CD4-positive, alpha-beta T cell (primary cell): ENCODE results near the gene NVL. TPM values are rescaled to one million over a fixed set of nuclear protein-coding genes. Genes with fewer than 3 reads are reported as not detected.
"Not testable (repeated sequence)": the region's sequence is repeated elsewhere in the genome, so short reads cannot be mapped to it uniquely, and the experiment has no call there.

Experiments used
- ATAC-seq: fragments of 200-7000 bp; cut with Tn5 transposase; one replicate; pipeline ENCODE4 v1.10.0; 2022; ENCODE audit warnings: mild to moderate bottlenecking; ENCODE audit not compliant: poor library complexity
- CTCF ChIA-PET: fragments of 350-600 bp; sonication (Branson Sonifier 250); formaldehyde crosslinking; loops from one replicate; lab custom pipeline; 2021; ENCODE audit warnings: antibody characterized with exemption, inconsistent platforms; lab: Charles Lee
- POLR2A ChIA-PET: fragments of 350-600 bp; sonication (Branson Sonifier 250); formaldehyde crosslinking; loops from one replicate; lab custom pipeline; 2021; ENCODE audit warnings: antibody characterized with exemption, inconsistent platforms; lab: Charles Lee
- DNase-seq, 14 experiments: peaks; one replicate each; pipeline ENCODE4 v3.0.0-alpha.2; 2013 to 2020; ENCODE audit warnings: mixed read lengths in 2 of 14
- H3K27ac ChIP-seq, 2 donors: one replicate each; pipeline versions ENCODE4 v1.5.1 to v1.7.0; 2013; ENCODE audit warnings: low read length in 2 of 2, low read depth in 1 of 2, mild to moderate bottlenecking in 1 of 2
- H3K27me3 ChIP-seq, 2 experiments: 1 replicate in 1 of 2; 2 replicates in 1 of 2; pipeline versions ENCODE4 v1.6.1 to v1.7.0; 2013; ENCODE audit warnings: low read length in 2 of 2, control low read depth in 1 of 2, mild to moderate bottlenecking in 1 of 2, moderate library complexity in 1 of 2; ENCODE audit not compliant: insufficient read depth in 2 of 2, control insufficient read depth in 1 of 2
- H3K36me3 ChIP-seq: one replicate; pipeline ENCODE4 v1.6.1; 2013; ENCODE audit warnings: low read length, control low read depth; ENCODE audit not compliant: insufficient read depth
- H3K4me1 ChIP-seq: one replicate; pipeline ENCODE4 v1.6.1; 2013; ENCODE audit warnings: low read length, control low read depth; ENCODE audit not compliant: insufficient read depth
- H3K4me3 ChIP-seq: one replicate; pipeline ENCODE4 v1.5.1; 2013; ENCODE audit warnings: mild to moderate bottlenecking, low read length, moderate library complexity
- H3K9me3 ChIP-seq, 2 experiments: 1 replicate in 1 of 2; 2 replicates in 1 of 2; pipeline versions ENCODE4 v1.6.1 to v1.7.0; 2013; ENCODE audit warnings: low read length in 2 of 2, mild to moderate bottlenecking in 2 of 2, control low read depth in 1 of 2, moderate library complexity in 1 of 2; ENCODE audit not compliant: control insufficient read depth in 1 of 2, insufficient read depth in 1 of 2
- H3K27ac Mint-ChIP-seq: one replicate; pipeline ENCODE4 v1.8.0; 2020; ENCODE audit warnings: mixed read lengths
- H3K27me3 Mint-ChIP-seq: one replicate; pipeline ENCODE4 v1.8.0; 2021; ENCODE audit warnings: mixed read lengths
- H3K36me3 Mint-ChIP-seq: one replicate; pipeline ENCODE4 v1.8.0; 2021; ENCODE audit warnings: low read depth, mixed read lengths
- H3K4me1 Mint-ChIP-seq: one replicate; pipeline ENCODE4 v1.8.0; 2021; ENCODE audit warnings: low read depth, mixed read lengths
- H3K4me3 Mint-ChIP-seq: one replicate; pipeline ENCODE4 v1.8.0; 2020; ENCODE audit warnings: mild to moderate bottlenecking, mixed read lengths
- H3K9me3 Mint-ChIP-seq: one replicate; pipeline ENCODE4 v1.8.0; 2020; ENCODE audit warnings: mixed read lengths
- intact Hi-C, 2 experiments: fragments of 100-400 bp; cut with DNase I in 1 of 2; cut with micrococcal nuclease in 1 of 2; formaldehyde crosslinking; loops; one replicate each; pipeline versions ENCODE4 v1.15.1 to v1.9.0; 2023 to 2025; cut with DNase I, micrococcal nuclease
- total RNA-seq, 174 experiments: library from RNA in 2 of 174; stranded (reverse) in 2 of 174; gene quantifications; one replicate each; pipeline ENCODE4 v1.2.3 and lab custom pipeline; 2021 to 2026
- TF ChIP-seq, protein P1 (sequence below): fragments of 200-600 bp; IDR thresholded peaks from one replicate; pipeline ENCODE4 v1.8.0; 2022; ENCODE audit warnings: antibody characterized with exemption, mild to moderate bottlenecking

NVL gene
- total RNA-seq, 2 experiments from 2014 or later = 14.9 to 18.5 TPM

DNA sequence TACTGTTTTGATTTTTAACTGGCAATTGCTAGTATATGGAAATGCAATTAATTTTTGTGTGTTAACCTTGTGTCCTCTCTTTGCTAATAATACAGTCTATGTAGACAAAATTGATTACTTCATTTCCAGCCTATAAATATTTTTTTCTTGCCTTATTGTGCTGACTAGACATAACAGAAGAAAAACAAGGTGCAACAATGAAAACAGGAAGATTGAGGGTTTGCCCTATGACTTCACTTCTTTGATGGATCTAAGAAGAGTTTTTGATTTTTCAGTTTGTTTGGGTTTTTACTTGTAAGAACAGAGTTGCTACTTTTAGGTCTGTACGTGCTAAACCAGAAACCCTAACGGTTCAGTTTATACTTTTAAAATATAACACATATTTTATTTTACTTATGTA lies 18.2 kb upstream of the NVL start:
- CTCF ChIA-PET = no interaction called here
- H3K27me3 ChIP-seq = no peaks in the 10 kb centered on the region
- DNase-seq = peak in 3 of 14 experiments; percentile 30 to 38 (median 36)
- Mint-ChIP-seq H3K27me3 (no peaks in the 10 kb centered on the region), H3K36me3 (peaks cover 5% of the 10 kb centered on the region), H3K4me3 (no peak overlapping the region), H3K4me1 (peaks cover 25% of the 10 kb centered on the region), H3K27ac (peak overlapping the region; percentile 31), H3K9me3 (no peaks in the 10 kb centered on the region)
- no peak overlapping the region for H3K27ac ChIP-seq
- intact Hi-C loops = no loop called here
- no peaks in the 10 kb centered on the region for H3K36me3 ChIP-seq
- peaks cover 15% of the 10 kb centered on the region in 2 experiments for H3K9me3 ChIP-seq
- peak; percentile 73 for ATAC-seq
- POLR2A ChIA-PET = interaction anchor here (0.6 kb wide), 1 partner anchor 237 kb away, joined by 4 read pairs; no protein-coding TSS in a partner anchor
- H3K4me1 ChIP-seq = peaks cover 8% of the 10 kb centered on the region
- TF ChIP-seq, protein P1, sequence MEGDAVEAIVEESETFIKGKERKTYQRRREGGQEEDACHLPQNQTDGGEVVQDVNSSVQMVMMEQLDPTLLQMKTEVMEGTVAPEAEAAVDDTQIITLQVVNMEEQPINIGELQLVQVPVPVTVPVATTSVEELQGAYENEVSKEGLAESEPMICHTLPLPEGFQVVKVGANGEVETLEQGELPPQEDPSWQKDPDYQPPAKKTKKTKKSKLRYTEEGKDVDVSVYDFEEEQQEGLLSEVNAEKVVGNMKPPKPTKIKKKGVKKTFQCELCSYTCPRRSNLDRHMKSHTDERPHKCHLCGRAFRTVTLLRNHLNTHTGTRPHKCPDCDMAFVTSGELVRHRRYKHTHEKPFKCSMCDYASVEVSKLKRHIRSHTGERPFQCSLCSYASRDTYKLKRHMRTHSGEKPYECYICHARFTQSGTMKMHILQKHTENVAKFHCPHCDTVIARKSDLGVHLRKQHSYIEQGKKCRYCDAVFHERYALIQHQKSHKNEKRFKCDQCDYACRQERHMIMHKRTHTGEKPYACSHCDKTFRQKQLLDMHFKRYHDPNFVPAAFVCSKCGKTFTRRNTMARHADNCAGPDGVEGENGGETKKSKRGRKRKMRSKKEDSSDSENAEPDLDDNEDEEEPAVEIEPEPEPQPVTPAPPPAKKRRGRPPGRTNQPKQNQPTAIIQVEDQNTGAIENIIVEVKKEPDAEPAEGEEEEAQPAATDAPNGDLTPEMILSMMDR = no peak
- H3K4me3 ChIP-seq = no peak overlapping the region

DNA sequence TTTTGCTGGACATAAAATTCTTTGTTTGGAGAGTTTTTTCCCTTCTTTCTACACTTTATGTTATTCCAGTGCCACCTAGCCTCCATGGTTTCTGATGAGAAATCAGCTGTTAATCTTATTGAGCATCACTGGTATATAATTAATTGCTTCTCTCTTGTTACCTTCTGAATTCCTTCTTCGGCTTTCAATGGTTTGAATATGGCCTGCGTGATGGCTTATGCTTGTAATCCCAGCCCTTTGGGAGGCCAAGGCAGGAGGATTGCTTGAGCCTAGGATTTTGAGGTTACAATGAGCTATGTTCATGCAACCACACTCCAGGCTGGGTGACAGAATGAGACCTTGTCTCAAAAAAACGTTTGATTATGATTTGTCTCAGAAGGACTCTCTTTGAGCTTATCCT lies 13.7 kb upstream of the NVL start:
- TF ChIP-seq, protein P1 = no peak
- Histone ChIP-seq H3K4me1 (peaks cover 14% of the 10 kb centered on the region), H3K4me3 (no peak overlapping the region), H3K36me3 (no peaks in the 10 kb centered on the region), H3K9me3 (peaks cover 16 to 21% of the 10 kb centered on the region in 2 experiments), H3K27ac (no peak overlapping the region), H3K27me3 (no peaks in the 10 kb centered on the region)
- Mint-ChIP-seq H3K4me1 (peaks cover 29% of the 10 kb centered on the region), H3K4me3 (peak overlapping the region; percentile 48), H3K36me3 (peaks cover 5% of the 10 kb centered on the region), H3K9me3 (no peaks in the 10 kb centered on the region), H3K27ac (no peak overlapping the region), H3K27me3 (no peaks in the 10 kb centered on the region)
- no peak for ATAC-seq
- intact Hi-C loops = no loop called here
- peak in 1 of 14 experiments; percentile 4 for DNase-seq
- CTCF ChIA-PET = no interaction called here
- POLR2A ChIA-PET = interaction anchor here (1.2 to 1.8 kb wide), 2 partner anchors 13 to 14 kb away, joined by 3 to 6 read pairs; partner anchors contain the start of gene NVL

DNA sequence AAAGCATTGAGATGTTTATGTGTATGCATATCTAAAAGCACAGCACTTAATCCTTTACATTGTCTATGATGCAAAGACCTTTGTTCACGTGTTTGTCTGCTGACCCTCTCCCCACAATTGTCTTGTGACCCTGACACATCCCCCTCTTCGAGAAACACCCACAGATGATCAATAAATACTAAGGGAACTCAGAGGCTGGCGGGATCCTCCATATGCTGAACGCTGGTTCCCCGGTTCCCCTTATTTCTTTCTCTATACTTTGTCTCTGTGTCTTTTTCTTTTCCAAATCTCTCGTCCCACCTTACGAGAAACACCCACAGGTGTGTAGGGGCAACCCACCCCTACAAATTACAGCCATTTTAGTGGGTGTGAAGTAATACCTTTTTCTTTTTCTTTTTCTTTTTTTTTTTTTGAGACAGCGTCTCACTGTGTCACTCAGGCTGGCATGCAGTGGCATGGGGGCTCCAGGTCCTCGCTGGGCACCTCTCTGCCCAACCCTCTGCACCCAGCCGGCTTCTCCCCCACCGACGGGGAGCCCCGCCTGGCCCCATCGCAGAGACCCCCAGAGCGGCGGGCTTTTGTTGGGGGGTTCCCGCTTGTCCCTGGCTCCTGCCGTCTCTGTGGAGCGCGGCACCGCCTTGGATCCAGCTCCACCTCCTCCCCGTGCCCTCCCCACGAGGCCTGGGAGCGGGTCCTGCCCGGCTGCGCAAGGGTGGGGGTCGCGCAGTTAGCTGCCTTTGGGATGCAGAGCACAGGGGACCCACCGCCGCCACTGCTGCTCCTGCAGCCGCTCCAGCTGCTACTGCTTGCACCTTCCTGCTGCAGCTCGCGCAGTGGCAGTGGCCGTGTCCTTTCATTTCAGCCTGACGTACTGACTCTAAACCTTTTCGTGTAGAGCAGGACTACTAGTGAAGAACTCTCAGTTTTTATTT lies 10.7 kb upstream of the NVL start:
- H3K27ac ChIP-seq, H3K36me3 Mint-ChIP-seq: not testable (repeated sequence)

More for the DNA sequence above, 10.7 kb upstream of the NVL start:
- Histone ChIP-seq H3K4me3 (peak overlapping the region; percentile 68), H3K9me3 (peaks cover 16 to 21% of the 10 kb centered on the region in 2 experiments)
- POLR2A ChIA-PET = interaction anchor here (0.6 to 1.1 kb wide), 3 partner anchors 11 to 81 kb away, joined by 3 read pairs; partner anchors contain the start of gene NVL
- H3K4me3 Mint-ChIP-seq = peak overlapping the region; percentile 78
- H3K4me1 Mint-ChIP-seq, H3K27me3 Mint-ChIP-seq, H3K36me3 ChIP-seq, CTCF ChIA-PET, intact Hi-C loops, H3K27me3 ChIP-seq, H3K4me1 ChIP-seq, H3K27ac Mint-ChIP-seq, H3K9me3 Mint-ChIP-seq: not testable (repeated sequence)
- ATAC-seq = peak; percentile 77
- DNase-seq = peak; percentile 11 to 67 (median 36)
